SU-DHL-6 (cell line): ENCODE data around the gene TEK.

Experiments
- H2AFZ ChIP-seq: fragments of 200-600 bp; sonication (generic); 2 replicates; pipeline ENCODE4 v1.6.1; 2014; ENCODE audit warnings: low read depth, mild to moderate bottlenecking, moderate library complexity, mixed read lengths, antibody characterized with exemption, low read length; ENCODE audit not compliant: severe bottlenecking
- H3F3A ChIP-seq: fragments of 200-600 bp; shearing (Covaris generic); 2 replicates; pipeline ENCODE4 v1.6.0; 2016; ENCODE audit warnings: antibody characterized with exemption, mild to moderate bottlenecking; ENCODE audit not compliant: insufficient read depth
- H3K27ac ChIP-seq: fragments of 200-600 bp; sonication (generic); 2 replicates; pipeline ENCODE4 v1.5.1; 2016; ENCODE audit warnings: low read depth, mild to moderate bottlenecking, low read length, moderate library complexity, mixed read lengths
- H3K27me3 ChIP-seq: fragments of 200-600 bp; sonication (generic), shearing (Covaris generic); 2 replicates; pipeline ENCODE4 v1.6.0; 2014; ENCODE audit warnings: mild to moderate bottlenecking, low read length
- H3K36me3 ChIP-seq: fragments of 200-600 bp; sonication (generic); 2 replicates; pipeline ENCODE4 v1.6.1; 2014; ENCODE audit warnings: mild to moderate bottlenecking, low read length, mixed read lengths
- H3K4me2 ChIP-seq: fragments of 300-600, 200-600 bp; shearing (Covaris generic), sonication (generic); 2 replicates; pipeline ENCODE4 v1.6.0; 2014; ENCODE audit warnings: low read length, low read depth, mild to moderate bottlenecking; ENCODE audit not compliant: poor library complexity, severe bottlenecking
- H3K4me3 ChIP-seq: fragments of 200-600 bp; sonication (generic); 2 replicates; pipeline ENCODE4 v1.5.1; 2014; ENCODE audit warnings: antibody characterized with exemption, low read length, mild to moderate bottlenecking, mixed read lengths; ENCODE audit not compliant: insufficient read depth, poor library complexity, severe bottlenecking
- H3K79me2 ChIP-seq: fragments of 200-600 bp; sonication (generic); 2 replicates; pipeline ENCODE4 v1.6.1; 2014; ENCODE audit warnings: mild to moderate bottlenecking, low read length, moderate library complexity; ENCODE audit not compliant: insufficient read depth
- H3K9ac ChIP-seq: fragments of 200-600 bp; sonication (generic); 2 replicates; pipeline ENCODE4 v1.7.0; 2014; ENCODE audit warnings: mild to moderate bottlenecking, low read length
- H3K9me2 ChIP-seq: fragments of 200-600 bp; sonication (generic); replicated peaks from 2 replicates; pipeline ENCODE4 v1.6.1; 2014; ENCODE audit warnings: low read length; ENCODE audit not compliant: insufficient read depth
- H3K9me3 ChIP-seq: fragments of 200-600 bp; sonication (generic); 2 replicates; pipeline ENCODE4 v1.6.1; 2014; ENCODE audit warnings: low read length, mixed read lengths; ENCODE audit not compliant: insufficient read depth
- H4K20me1 ChIP-seq: fragments of 200-600 bp; sonication (generic); 2 replicates; pipeline ENCODE4 v1.6.1; 2014; ENCODE audit warnings: low read depth, mild to moderate bottlenecking, antibody characterized with exemption, low read length, moderate library complexity, mixed read lengths
- EZH2phosphoT487 ChIP-seq: fragments of 200-600 bp; sonication (generic), shearing (Covaris generic); conservative IDR thresholded peaks from 2 replicates; pipeline ENCODE4 v1.6.1; 2018; ENCODE audit warnings: mild to moderate bottlenecking, antibody characterized with exemption, low read length, moderate library complexity, mixed read lengths
- TF ChIP-seq, protein P1 (sequence below): fragments of 200-600 bp; sonication (generic); IDR thresholded peaks from one replicate; pipeline ENCODE4 v1.5.1; 2017; ENCODE audit warnings: antibody characterized with exemption, mild to moderate bottlenecking, low read length, moderate library complexity; ENCODE audit not compliant: insufficient read depth, poor library complexity, severe bottlenecking

Gene TEK

DNA sequence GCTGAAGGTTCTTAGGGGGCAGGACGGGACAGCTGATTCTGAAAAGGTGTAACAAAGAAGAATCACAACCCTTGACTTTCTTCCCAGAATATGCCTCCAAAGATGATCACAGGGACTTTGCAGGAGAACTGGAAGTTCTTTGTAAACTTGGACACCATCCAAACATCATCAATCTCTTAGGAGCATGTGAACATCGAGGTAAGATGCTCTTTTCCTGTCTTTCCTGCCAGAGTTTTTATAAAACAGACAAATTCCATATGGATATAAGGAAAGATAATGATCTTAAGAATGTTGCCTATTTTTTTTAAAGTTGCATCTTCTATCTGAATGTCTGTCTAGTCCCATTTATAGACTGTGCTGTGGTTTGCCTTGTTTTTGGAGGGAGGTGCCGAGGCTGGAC, 100.0 kb downstream of the TEK start:
- no peak overlapping the region for H3K4me3 ChIP-seq
- H3K4me2 ChIP-seq, result no peak overlapping the region
- H3K9ac ChIP-seq, result no peak overlapping the region
- H3K9me2 ChIP-seq, result 0 out of 2 replicates have a peak, but pooled peaks cover 5% of the 10 kb centered on the region
- H3K9me3 ChIP-seq, result no peaks in the 10 kb centered on the region
- H3K79me2 ChIP-seq, result no peaks in the 10 kb centered on the region
- no peaks in the 10 kb centered on the region for H3K36me3 ChIP-seq
- H3F3A ChIP-seq, result no peaks in the 10 kb centered on the region
- TF ChIP-seq EZH2phosphoT487, result no peak
- TF ChIP-seq, protein P1, sequence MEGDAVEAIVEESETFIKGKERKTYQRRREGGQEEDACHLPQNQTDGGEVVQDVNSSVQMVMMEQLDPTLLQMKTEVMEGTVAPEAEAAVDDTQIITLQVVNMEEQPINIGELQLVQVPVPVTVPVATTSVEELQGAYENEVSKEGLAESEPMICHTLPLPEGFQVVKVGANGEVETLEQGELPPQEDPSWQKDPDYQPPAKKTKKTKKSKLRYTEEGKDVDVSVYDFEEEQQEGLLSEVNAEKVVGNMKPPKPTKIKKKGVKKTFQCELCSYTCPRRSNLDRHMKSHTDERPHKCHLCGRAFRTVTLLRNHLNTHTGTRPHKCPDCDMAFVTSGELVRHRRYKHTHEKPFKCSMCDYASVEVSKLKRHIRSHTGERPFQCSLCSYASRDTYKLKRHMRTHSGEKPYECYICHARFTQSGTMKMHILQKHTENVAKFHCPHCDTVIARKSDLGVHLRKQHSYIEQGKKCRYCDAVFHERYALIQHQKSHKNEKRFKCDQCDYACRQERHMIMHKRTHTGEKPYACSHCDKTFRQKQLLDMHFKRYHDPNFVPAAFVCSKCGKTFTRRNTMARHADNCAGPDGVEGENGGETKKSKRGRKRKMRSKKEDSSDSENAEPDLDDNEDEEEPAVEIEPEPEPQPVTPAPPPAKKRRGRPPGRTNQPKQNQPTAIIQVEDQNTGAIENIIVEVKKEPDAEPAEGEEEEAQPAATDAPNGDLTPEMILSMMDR, result no peak
- H3K27ac ChIP-seq, result no peak overlapping the region
- no peak overlapping the region for H2AFZ ChIP-seq
- no peaks in the 10 kb centered on the region for H3K27me3 ChIP-seq
- no peaks in the 10 kb centered on the region for H4K20me1 ChIP-seq

GRCh38 chr9:27210588-27210987, 101.6 kb downstream of the TEK start:
- no peaks in the 10 kb centered on the region for H3K36me3 ChIP-seq
- H4K20me1 ChIP-seq, result no peaks in the 10 kb centered on the region
- no peak overlapping the region for H3K4me2 ChIP-seq

DNA sequence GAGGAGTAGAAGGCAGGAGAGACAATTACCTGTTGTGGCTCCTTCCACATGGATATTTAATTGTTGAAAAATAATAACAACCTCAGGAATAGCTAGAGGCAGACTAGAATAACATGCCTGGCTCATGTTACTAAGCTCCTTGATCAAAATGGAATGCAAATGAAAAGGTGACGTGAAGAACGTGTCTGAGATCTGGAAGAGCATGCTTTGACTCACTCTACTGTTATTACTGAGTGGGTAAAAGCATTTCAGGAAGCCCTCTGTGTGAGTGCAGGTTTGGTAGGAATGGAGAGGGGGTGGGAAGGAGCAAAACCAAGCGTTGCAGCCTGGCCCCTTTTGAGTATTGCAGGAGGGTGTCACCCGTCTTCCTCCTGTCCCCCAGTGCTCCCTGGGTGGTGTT, 103.2 kb downstream of the TEK start:
- H3K9me3 ChIP-seq, result no peaks in the 10 kb centered on the region
- H3K27me3 ChIP-seq, result no peaks in the 10 kb centered on the region
- H3F3A ChIP-seq, result no peaks in the 10 kb centered on the region
- no peak overlapping the region for H3K27ac ChIP-seq
- H3K36me3 ChIP-seq, result no peaks in the 10 kb centered on the region
- no peak overlapping the region for H3K4me2 ChIP-seq
- TF ChIP-seq EZH2phosphoT487, result no peak
- TF ChIP-seq, protein P1, result no peak
- H4K20me1 ChIP-seq, result no peaks in the 10 kb centered on the region
- 0 out of 2 replicates have a peak, but pooled peaks cover 5% of the 10 kb centered on the region for H3K9me2 ChIP-seq
- H3K79me2 ChIP-seq, result no peaks in the 10 kb centered on the region
- no peak overlapping the region for H3K4me3 ChIP-seq
- H3K9ac ChIP-seq, result no peak overlapping the region
- no peak overlapping the region for H2AFZ ChIP-seq

More at GRCh38 chr9:27210588-27210987, 101.6 kb downstream of the TEK start:
- no peaks in the 10 kb centered on the region for H3K79me2 ChIP-seq
- no peak overlapping the region for H3K9ac ChIP-seq
- no peak overlapping the region for H3K27ac ChIP-seq
- 0 out of 2 replicates have a peak, but pooled peaks cover 5% of the 10 kb centered on the region for H3K9me2 ChIP-seq
- H2AFZ ChIP-seq, result no peak overlapping the region
- no peak overlapping the region for H3K4me3 ChIP-seq
- H3K9me3 ChIP-seq, result no peaks in the 10 kb centered on the region
- H3K27me3 ChIP-seq, result no peaks in the 10 kb centered on the region
- TF ChIP-seq, protein P1, result no peak
- no peak for TF ChIP-seq EZH2phosphoT487
- no peaks in the 10 kb centered on the region for H3F3A ChIP-seq
